Measurements from ENCODE around the gene SUMF1.

SUMF1 gene

GRCh38 chr3:4448187-4448586 lies 18.9 kb downstream of the SUMF1 start:
- no peak for ATAC-seq
- TF ChIP-seq ESRRG (CRISPR knock-in tag; IDR thresholded peaks at IDR 0.05) (no peak), OSR1 (CRISPR knock-in tag; IDR thresholded peaks at IDR 0.05) (no peak), ISL1 (CRISPR knock-in tag; IDR thresholded peaks at IDR 0.05) (no peak), ZFP3 (CRISPR knock-in tag; IDR thresholded peaks at IDR 0.05) (no peak), ARNTL (CRISPR knock-in tag; IDR thresholded peaks at IDR 0.05; ENCODE audit: borderline replicate concordance, low read depth) (no peak)

DNA sequence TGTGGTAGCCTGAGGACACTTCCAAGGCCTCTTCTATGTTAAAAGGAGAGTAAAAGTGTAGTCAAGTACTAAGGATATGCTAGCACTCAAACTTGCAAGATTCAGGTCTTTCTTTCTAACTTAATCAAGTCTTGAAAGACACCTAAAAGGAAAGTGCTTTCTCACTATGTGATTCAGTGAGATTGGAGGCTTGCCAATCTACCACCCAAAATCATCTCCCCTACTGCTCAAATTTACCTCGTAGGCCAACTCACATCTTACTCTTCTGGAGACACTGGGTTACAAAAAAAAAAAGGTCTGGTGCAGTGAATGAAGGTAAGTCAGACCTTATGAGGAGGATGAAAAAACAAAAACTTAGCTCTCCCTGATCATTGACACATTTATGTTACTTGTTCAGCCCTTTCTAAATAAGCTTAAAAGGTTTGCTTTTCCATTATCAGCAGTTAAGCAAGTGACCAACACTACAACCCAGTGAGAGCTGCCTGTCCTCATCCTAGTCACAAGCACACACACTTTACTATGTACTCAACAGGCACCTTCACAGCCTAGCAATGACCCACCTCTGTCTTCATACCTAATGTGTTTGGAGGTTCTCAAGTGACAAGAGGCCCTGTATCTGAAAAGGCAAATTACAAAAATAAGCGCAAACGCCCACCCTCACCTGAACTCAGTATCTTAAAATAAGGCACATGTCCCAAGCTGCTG lies 19.6 kb downstream of the SUMF1 start:
- ATAC-seq = no peak
- TF ChIP-seq ZC3H10 (CRISPR knock-in tag; IDR thresholded peaks at IDR 0.05) = no peak
- no peak for TF ChIP-seq TOX (CRISPR knock-in tag; IDR thresholded peaks at IDR 0.05; ENCODE audit: borderline replicate concordance)
- no peak for TF ChIP-seq ZNF565 (CRISPR knock-in tag; conservative IDR thresholded peaks at IDR 0.05; ENCODE audit: low read depth)

GRCh38 chr3:4440951-4441350 lies 26.1 kb downstream of the SUMF1 start:
- TF ChIP-seq GLIS3 (CRISPR knock-in tag; IDR thresholded peaks at IDR 0.05) = no peak
- no peak for TF ChIP-seq POU6F1 (CRISPR knock-in tag; IDR thresholded peaks at IDR 0.05; ENCODE audit: borderline replicate concordance, low read depth)
- TF ChIP-seq TSHZ2 (CRISPR knock-in tag; IDR thresholded peaks at IDR 0.05) = no peak
- ATAC-seq = no peak

DNA sequence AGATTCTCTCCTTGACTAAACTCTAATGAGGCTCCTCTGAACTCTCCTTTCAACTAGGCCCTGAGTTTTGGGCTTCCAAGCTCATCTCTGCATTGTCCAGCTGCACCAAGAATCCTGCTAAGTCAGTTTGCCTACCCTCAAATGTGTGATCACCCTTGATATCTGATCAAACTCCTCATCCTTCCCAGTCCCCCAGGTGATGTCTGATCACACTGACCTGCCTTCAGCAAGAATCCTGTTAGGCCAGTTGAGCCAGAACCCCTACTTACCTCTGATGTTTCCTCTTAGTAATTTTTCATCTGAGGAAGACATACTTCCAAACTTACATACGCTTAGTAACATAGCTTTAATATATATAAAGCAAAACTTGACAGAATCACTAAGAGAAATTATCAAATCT lies 28.8 kb downstream of the SUMF1 start:
- TF ChIP-seq ZNF565 (CRISPR knock-in tag; conservative IDR thresholded peaks at IDR 0.05; ENCODE audit: low read depth) (no peak), CREB5 (CRISPR knock-in tag; IDR thresholded peaks at IDR 0.05; ENCODE audit: low read depth) (no peak), RARB (CRISPR knock-in tag; IDR thresholded peaks at IDR 0.05) (no peak), ARNTL (CRISPR knock-in tag; IDR thresholded peaks at IDR 0.05; ENCODE audit: borderline replicate concordance, low read depth) (no peak), OSR1 (CRISPR knock-in tag; IDR thresholded peaks at IDR 0.05) (no peak), ZNF70 (CRISPR knock-in tag; IDR thresholded peaks at IDR 0.05) (no peak), BACH2 (CRISPR knock-in tag; IDR thresholded peaks at IDR 0.05; ENCODE audit: borderline replicate concordance) (no peak), POU6F1 (CRISPR knock-in tag; IDR thresholded peaks at IDR 0.05; ENCODE audit: borderline replicate concordance, low read depth) (no peak), ZFP3 (CRISPR knock-in tag; IDR thresholded peaks at IDR 0.05) (no peak), ZFP30 (CRISPR knock-in tag; IDR thresholded peaks at IDR 0.05) (no peak)
- TF ChIP-seq, protein P1, sequence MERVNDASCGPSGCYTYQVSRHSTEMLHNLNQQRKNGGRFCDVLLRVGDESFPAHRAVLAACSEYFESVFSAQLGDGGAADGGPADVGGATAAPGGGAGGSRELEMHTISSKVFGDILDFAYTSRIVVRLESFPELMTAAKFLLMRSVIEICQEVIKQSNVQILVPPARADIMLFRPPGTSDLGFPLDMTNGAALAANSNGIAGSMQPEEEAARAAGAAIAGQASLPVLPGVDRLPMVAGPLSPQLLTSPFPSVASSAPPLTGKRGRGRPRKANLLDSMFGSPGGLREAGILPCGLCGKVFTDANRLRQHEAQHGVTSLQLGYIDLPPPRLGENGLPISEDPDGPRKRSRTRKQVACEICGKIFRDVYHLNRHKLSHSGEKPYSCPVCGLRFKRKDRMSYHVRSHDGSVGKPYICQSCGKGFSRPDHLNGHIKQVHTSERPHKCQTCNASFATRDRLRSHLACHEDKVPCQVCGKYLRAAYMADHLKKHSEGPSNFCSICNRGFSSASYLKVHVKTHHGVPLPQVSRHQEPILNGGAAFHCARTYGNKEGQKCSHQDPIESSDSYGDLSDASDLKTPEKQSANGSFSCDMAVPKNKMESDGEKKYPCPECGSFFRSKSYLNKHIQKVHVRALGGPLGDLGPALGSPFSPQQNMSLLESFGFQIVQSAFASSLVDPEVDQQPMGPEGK (CRISPR knock-in tag; IDR thresholded peaks at IDR 0.05; ENCODE audit: borderline replicate concordance) = no peak
- ATAC-seq = no peak
